Ishikawa (cell line): ENCODE results near the gene FIBCD1.

Experiments
- CEBPB ChIP-seq: IDR thresholded peaks from 2 replicates; pipeline ENCODE4 v1.6.1; 2012
- CREB1 ChIP-seq: IDR thresholded peaks from 2 replicates; pipeline ENCODE4 v1.6.1; 2012; ENCODE audit warnings: low read depth
- EGR1 ChIP-seq: IDR thresholded peaks from 2 replicates; pipeline ENCODE4 v1.6.1; 2012
- EP300 ChIP-seq: IDR thresholded peaks from 2 replicates; pipeline ENCODE4 v1.6.1; 2012; ENCODE audit warnings: borderline replicate concordance
- FOXM1 ChIP-seq: IDR thresholded peaks from 2 replicates; pipeline ENCODE4 v1.6.1; 2012; ENCODE audit warnings: low read depth, borderline replicate concordance
- MAX ChIP-seq: IDR thresholded peaks from 2 replicates; pipeline ENCODE4 v1.6.1; 2012
- NFIC ChIP-seq: IDR thresholded peaks from 2 replicates; pipeline ENCODE4 v1.6.1; 2012
- RAD21 ChIP-seq: IDR thresholded peaks from 2 replicates; pipeline ENCODE4 v1.6.1; 2012; ENCODE audit warnings: low read depth
- TAF1 ChIP-seq: IDR thresholded peaks from 2 replicates; pipeline ENCODE4 v1.6.1; 2012; ENCODE audit warnings: low read depth, mild to moderate bottlenecking
- TCF12 ChIP-seq: IDR thresholded peaks from 2 replicates; pipeline ENCODE4 v1.6.1; 2012; ENCODE audit warnings: low read depth
- TEAD4 ChIP-seq: IDR thresholded peaks from 2 replicates; pipeline ENCODE4 v1.6.1; 2012
- USF1 ChIP-seq: IDR thresholded peaks from 2 replicates; pipeline ENCODE4 v1.6.1; 2012
- YY1 ChIP-seq: IDR thresholded peaks from 2 replicates; pipeline ENCODE4 v1.6.1; 2012; ENCODE audit warnings: low read depth
- ZBTB7A ChIP-seq: IDR thresholded peaks from 2 replicates; pipeline ENCODE4 v1.6.1; 2012; ENCODE audit warnings: low read depth
- TF ChIP-seq, protein P1 (sequence below): IDR thresholded peaks from 2 replicates; pipeline ENCODE4 v1.6.1; 2012; ENCODE audit warnings: low read depth, mild to moderate bottlenecking

Gene FIBCD1

GRCh38 chr9:130977811-130978221, 38.8 kb upstream of the FIBCD1 start:
- TF ChIP-seq TAF1 (no peak), RAD21 (no peak), FOXM1 (no peak), TEAD4 (no peak), CREB1 (no peak), NFIC (no peak), EP300 (no peak), CEBPB (no peak), TCF12 (no peak), MAX (no peak)
- TF ChIP-seq, protein P1, sequence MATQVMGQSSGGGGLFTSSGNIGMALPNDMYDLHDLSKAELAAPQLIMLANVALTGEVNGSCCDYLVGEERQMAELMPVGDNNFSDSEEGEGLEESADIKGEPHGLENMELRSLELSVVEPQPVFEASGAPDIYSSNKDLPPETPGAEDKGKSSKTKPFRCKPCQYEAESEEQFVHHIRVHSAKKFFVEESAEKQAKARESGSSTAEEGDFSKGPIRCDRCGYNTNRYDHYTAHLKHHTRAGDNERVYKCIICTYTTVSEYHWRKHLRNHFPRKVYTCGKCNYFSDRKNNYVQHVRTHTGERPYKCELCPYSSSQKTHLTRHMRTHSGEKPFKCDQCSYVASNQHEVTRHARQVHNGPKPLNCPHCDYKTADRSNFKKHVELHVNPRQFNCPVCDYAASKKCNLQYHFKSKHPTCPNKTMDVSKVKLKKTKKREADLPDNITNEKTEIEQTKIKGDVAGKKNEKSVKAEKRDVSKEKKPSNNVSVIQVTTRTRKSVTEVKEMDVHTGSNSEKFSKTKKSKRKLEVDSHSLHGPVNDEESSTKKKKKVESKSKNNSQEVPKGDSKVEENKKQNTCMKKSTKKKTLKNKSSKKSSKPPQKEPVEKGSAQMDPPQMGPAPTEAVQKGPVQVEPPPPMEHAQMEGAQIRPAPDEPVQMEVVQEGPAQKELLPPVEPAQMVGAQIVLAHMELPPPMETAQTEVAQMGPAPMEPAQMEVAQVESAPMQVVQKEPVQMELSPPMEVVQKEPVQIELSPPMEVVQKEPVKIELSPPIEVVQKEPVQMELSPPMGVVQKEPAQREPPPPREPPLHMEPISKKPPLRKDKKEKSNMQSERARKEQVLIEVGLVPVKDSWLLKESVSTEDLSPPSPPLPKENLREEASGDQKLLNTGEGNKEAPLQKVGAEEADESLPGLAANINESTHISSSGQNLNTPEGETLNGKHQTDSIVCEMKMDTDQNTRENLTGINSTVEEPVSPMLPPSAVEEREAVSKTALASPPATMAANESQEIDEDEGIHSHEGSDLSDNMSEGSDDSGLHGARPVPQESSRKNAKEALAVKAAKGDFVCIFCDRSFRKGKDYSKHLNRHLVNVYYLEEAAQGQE, result no peak

- no peak for TF ChIP-seq USF1
- TF ChIP-seq EGR1, result no peak
- no peak for TF ChIP-seq TCF12
- no peak for TF ChIP-seq EP300
- TF ChIP-seq ZBTB7A, result no peak
- no peak for TF ChIP-seq CEBPB
- TF ChIP-seq MAX, result no peak
- TF ChIP-seq FOXM1, result no peak
- TF ChIP-seq TEAD4, result no peak
- TF ChIP-seq CREB1, result no peak
- no peak for TF ChIP-seq RAD21
- TF ChIP-seq NFIC, result no peak
- no peak for TF ChIP-seq YY1
- TF ChIP-seq TAF1, result no peak
- TF ChIP-seq, protein P1, result no peak
Measured at GRCh38 chr9:130975932-130976841, 37.1 kb upstream of the FIBCD1 start.

- TF ChIP-seq USF1, result no peak
- no peak for TF ChIP-seq TCF12
- TF ChIP-seq TEAD4, result no peak
- no peak for TF ChIP-seq EGR1
- TF ChIP-seq YY1, result no peak
- TF ChIP-seq, protein P1, result no peak
- TF ChIP-seq FOXM1, result no peak
- TF ChIP-seq EP300, result no peak
- no peak for TF ChIP-seq NFIC
- no peak for TF ChIP-seq CEBPB
- no peak for TF ChIP-seq CREB1
- TF ChIP-seq RAD21, result no peak
- TF ChIP-seq MAX, result no peak
- TF ChIP-seq TAF1, result no peak
- TF ChIP-seq ZBTB7A, result no peak
Measured at GRCh38 chr9:130975156-130975555, 36.1 kb upstream of the FIBCD1 start.

DNA sequence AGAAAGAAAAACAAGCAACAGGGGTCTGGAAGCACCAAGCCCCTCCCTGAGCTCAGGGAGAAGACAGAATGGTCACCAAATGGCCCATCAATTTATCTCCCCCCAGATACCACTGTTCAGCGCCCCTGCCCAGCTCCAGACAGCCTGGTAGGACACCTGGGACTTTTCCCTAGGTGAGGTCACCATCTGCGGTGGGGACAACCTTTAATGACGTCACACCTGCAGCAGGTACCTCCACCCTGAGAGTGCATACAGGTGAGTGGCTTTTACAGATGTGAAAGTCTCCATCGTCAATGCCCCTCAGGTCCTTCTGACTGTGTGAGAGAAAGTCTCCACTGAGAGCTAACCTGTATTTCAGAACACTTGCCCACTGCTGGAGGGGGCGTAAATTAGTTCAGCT, 35.6 kb upstream of the FIBCD1 start:
- TF ChIP-seq TAF1, result no peak
- no peak for TF ChIP-seq TCF12
- TF ChIP-seq FOXM1, result no peak
- no peak for TF ChIP-seq YY1
- TF ChIP-seq CREB1, result no peak
- no peak for TF ChIP-seq MAX
- TF ChIP-seq TEAD4, result no peak
- TF ChIP-seq CEBPB, result no peak
- TF ChIP-seq USF1, result no peak
